NCI-H345 treated with DMSO at 0.1 percent for 48 hours (cell line): ENCODE measurements around the gene PTPA.
"Not testable (repeated sequence)": the region's sequence is repeated elsewhere in the genome, so short reads cannot be mapped to it uniquely, and the experiment has no call there.

Experiments used
- DNase-seq: peaks from one replicate; lab custom pipeline; 2025; ENCODE audit not compliant: unreplicated experiment; lab: John Stamatoyannopoulos, UW

PTPA gene

GRCh38 chr9:129151469-129151868 lies 40.3 kb downstream of the PTPA start:
- no peak for DNase-seq

GRCh38 chr9:129154866-129155477 lies 43.8 kb downstream of the PTPA start:
- DNase-seq = no peak

GRCh38 chr9:129156163-129156562 lies 44.9 kb downstream of the PTPA start:
- DNase-seq = no peak

GRCh38 chr9:129160712-129161533 lies 49.7 kb downstream of the PTPA start:
- no peak for DNase-seq

GRCh38 chr9:129161534-129161837 lies 50.3 kb downstream of the PTPA start:
- DNase-seq = no peak

- no peak for DNase-seq
These were observed 51.4 kb downstream of the PTPA start for GRCh38 chr9:129162497-129163197.

- DNase-seq = not testable (repeated sequence)
These were observed 52.0 kb downstream of the PTPA start for GRCh38 chr9:129163198-129163670.

GRCh38 chr9:129163753-129164152 lies 52.5 kb downstream of the PTPA start:
- DNase-seq = no peak

GRCh38 chr9:129164246-129164930 lies 53.2 kb downstream of the PTPA start:
- no peak for DNase-seq

- DNase-seq = no peak
These were observed 54.0 kb downstream of the PTPA start for GRCh38 chr9:129165198-129165597.

GRCh38 chr9:129166623-129167557 lies 55.7 kb downstream of the PTPA start:
- no peak for DNase-seq

- no peak for DNase-seq
These were observed 59.0 kb downstream of the PTPA start for GRCh38 chr9:129170229-129170628.

GRCh38 chr9:129171993-129172751 lies 61.0 kb downstream of the PTPA start:
- no peak for DNase-seq

- no peak for DNase-seq
These were observed 61.6 kb downstream of the PTPA start for GRCh38 chr9:129172816-129173215.

- no peak for DNase-seq
These were observed 62.3 kb downstream of the PTPA start for GRCh38 chr9:129173296-129174101.

- peak; percentile 74 for DNase-seq
These were observed 63.0 kb downstream of the PTPA start for GRCh38 chr9:129174102-129174723.

- DNase-seq = no peak
These were observed 63.7 kb downstream of the PTPA start for GRCh38 chr9:129174724-129175514.

- no peak for DNase-seq
These were observed 64.3 kb downstream of the PTPA start for GRCh38 chr9:129175515-129175824.
